SJSA1 (cell line): Measurements from ENCODE around the gene AP3M1. TPM values are rescaled to one million over a fixed set of nuclear protein-coding genes. Genes with fewer than 3 reads are reported as not detected.

Experiments
- DNase-seq, 2 experiments: peaks; one replicate each; pipeline ENCODE4 v3.0.0-alpha.2; 2015 to 2020; ENCODE audit warnings: low spot score in 2 of 2, low read depth in 1 of 2
- H3K27ac ChIP-seq: fragments of 250-450 bp; sonication (Bioruptor Pico); 2 replicates; pipeline ENCODE4 v1.5.1; 2020; ENCODE audit warnings: mild to moderate bottlenecking, moderate library complexity
- H3K27me3 ChIP-seq: fragments of 250-450 bp; sonication (Bioruptor Pico); replicated peaks from 2 replicates; pipeline ENCODE4 v1.5.1; 2020; ENCODE audit warnings: mild to moderate bottlenecking, moderate library complexity
- H3K36me3 ChIP-seq: fragments of 250-450 bp; sonication (Bioruptor Pico); 2 replicates; pipeline ENCODE4 v1.5.1; 2020; ENCODE audit warnings: mild to moderate bottlenecking
- H3K4me1 ChIP-seq: fragments of 250-450 bp; sonication (Bioruptor Pico); replicated peaks from 2 replicates; pipeline ENCODE4 v1.6.1; 2021; ENCODE audit warnings: mild to moderate bottlenecking
- H3K4me3 ChIP-seq: fragments of 250-450 bp; sonication (Bioruptor Pico); 2 replicates; pipeline ENCODE4 v1.5.1; 2020; ENCODE audit warnings: mild to moderate bottlenecking
- H3K9me3 ChIP-seq: fragments of 250-450 bp; sonication (Bioruptor Pico); replicated peaks from 2 replicates; pipeline ENCODE4 v1.5.1; 2020; ENCODE audit warnings: mild to moderate bottlenecking
- total RNA-seq: library from RNA; depleted of rRNA; stranded (reverse); fragments of >200 nt; shearing (Covaris generic); gene quantifications from 2 replicates; pipeline ENCODE4 v1.2.3, GENCODE V29; 2014; rRNA removed

AP3M1 gene
- total RNA-seq, 1 experiment from 2014 or later: 38.8 TPM

DNA sequence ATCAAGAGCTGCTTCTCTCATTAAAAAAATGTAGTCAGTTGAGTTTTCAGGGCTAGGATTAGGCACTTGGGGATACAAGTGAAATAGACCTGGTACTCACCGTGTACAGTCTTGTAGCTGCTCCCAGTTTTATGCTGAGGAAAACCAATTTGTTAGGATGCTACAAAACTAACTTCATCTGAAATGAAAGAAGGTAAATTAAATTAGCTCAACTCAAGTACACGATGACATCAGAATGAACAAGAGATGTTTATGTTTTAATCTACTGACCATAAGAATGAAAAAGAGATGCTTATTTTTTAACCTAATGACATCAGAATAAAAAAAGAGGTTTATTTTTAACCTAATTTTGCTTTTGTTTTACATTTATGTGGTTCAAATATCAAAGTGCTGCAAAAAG, 73.7 kb downstream of the AP3M1 start:
- H3K9me3 ChIP-seq: no peaks in the 10 kb centered on the region
- no peak overlapping the region for H3K4me3 ChIP-seq
- no peak for DNase-seq
- peaks cover 62% of the 10 kb centered on the region for H3K4me1 ChIP-seq
- peaks cover 81% of the 10 kb centered on the region for H3K36me3 ChIP-seq
- no peaks in the 10 kb centered on the region for H3K27me3 ChIP-seq
- no peak overlapping the region; the same call in 1 of the 2 replicates for H3K27ac ChIP-seq

DNA sequence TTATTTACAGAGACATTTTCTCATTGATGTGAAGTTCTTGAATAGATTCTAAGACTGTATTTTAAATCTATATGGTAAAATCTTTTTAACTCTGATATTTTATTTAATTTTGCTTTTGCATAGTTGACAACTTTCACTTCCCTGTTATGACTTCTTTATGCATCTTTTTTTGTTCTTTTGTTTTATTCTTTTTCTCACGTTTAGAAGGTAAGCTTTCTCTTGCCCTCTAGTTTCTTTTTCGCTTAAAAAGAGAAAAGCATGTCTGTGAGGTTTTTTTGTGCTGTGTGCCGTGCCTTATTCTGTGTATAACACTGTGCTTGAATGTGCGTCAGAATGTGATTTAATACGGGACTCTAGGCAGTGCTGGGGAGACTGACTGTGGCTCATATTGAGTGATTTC, 74.7 kb downstream of the AP3M1 start:
- no peak overlapping the region for H3K27ac ChIP-seq
- no peak for DNase-seq
- peaks cover 59% of the 10 kb centered on the region for H3K4me1 ChIP-seq
- no peaks in the 10 kb centered on the region for H3K27me3 ChIP-seq
- H3K4me3 ChIP-seq: no peak overlapping the region
- H3K9me3 ChIP-seq: no peaks in the 10 kb centered on the region
- H3K36me3 ChIP-seq: peaks cover 81% of the 10 kb centered on the region

DNA sequence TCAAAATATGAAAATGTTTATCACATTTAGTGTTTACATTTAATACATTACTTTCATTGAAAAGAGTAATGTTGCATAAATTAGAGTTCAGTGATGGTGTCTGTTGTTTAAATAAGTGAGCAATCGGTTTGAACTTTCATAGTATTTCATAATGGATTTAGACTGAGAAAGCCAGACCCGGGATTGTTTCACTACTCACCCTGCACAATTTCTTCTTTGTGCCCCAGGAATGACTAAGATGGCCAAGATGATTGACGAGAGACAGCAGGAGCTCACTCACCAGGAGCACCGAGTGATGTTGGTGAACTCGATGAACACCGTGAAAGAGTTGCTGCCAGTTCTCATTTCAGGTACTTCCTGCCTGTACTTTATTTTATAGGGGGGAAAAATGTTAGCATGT, 78.1 kb downstream of the AP3M1 start:
- H3K27me3 ChIP-seq: no peaks in the 10 kb centered on the region
- H3K27ac ChIP-seq: no peak overlapping the region
- peaks cover 88% of the 10 kb centered on the region for H3K36me3 ChIP-seq
- no peaks in the 10 kb centered on the region for H3K9me3 ChIP-seq
- DNase-seq: no peak
- no peak overlapping the region for H3K4me3 ChIP-seq
- peaks cover 25% of the 10 kb centered on the region for H3K4me1 ChIP-seq

DNA sequence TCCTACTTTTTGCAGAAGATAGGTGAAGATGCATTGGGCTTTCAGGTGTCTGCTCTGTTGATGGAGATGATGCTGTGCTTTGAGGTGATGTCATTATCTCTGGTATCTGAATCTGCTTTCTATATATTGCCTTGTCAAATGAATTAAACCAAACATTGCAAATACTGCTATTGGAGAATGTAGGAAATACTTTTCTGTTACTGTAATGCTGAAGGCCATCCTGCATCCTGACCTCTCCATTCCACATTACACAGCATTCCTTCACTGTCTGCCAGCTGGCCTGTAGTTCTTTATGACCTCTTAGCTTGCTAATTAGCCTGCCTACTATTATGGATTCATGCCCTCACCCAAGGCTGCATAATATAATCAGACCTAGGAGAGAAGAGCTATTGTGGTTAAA, 79.5 kb downstream of the AP3M1 start:
- peaks cover 11% of the 10 kb centered on the region for H3K4me1 ChIP-seq
- no peaks in the 10 kb centered on the region for H3K9me3 ChIP-seq
- no peaks in the 10 kb centered on the region for H3K27me3 ChIP-seq
- no peak overlapping the region for H3K27ac ChIP-seq
- H3K36me3 ChIP-seq: peaks cover 82% of the 10 kb centered on the region
- H3K4me3 ChIP-seq: no peak overlapping the region
- no peak for DNase-seq

Other genes starting within 250 kb of the AP3M1 start
- gene PLAU, start 239.7 kb downstream of the AP3M1 start, total RNA-seq: 4.7 and 6.0 TPM in 2 replicates
- gene VCL, start 152.7 kb downstream of the AP3M1 start, total RNA-seq: 313 and 378 TPM in 2 replicates
- gene ADK, start 393 bp upstream of the AP3M1 start, total RNA-seq: 39.5 and 63.0 TPM in 2 replicates